ENCODE measurements around the gene CFAP57. TPM values are rescaled to one million over a fixed set of nuclear protein-coding genes. Genes with fewer than 3 reads are reported as not detected.

The CFAP57 gene
- total and polyA plus RNA-seq, 2 of the 4 experiments (the other 2 are of a cell fraction): 0.29 to 0.36 TPM

GRCh38 chr1:43238991-43239469, 66.9 kb downstream of the CFAP57 start:
- Histone ChIP-seq H3K9me3 (ENCODE audit: control insufficient read depth, insufficient read depth, low read length) (no peaks in the 10 kb centered on the region), H3K4me3 (ENCODE audit: insufficient read depth, low read depth, low read length) (no peak overlapping the region), H3K4ac (ENCODE audit: low read depth, low read length) (no peak overlapping the region), H3K18ac (ENCODE audit: low read depth, low read length) (no peak overlapping the region), H2BK5ac (ENCODE audit: low read depth, low read length, poor library complexity, severe bottlenecking) (no peak overlapping the region), H3K23ac (ENCODE audit: low read depth, low read length) (no peak overlapping the region), H4K8ac (ENCODE audit: low read depth in 2 of 2, low read length in 2 of 2) (no peak overlapping the region), H4K20me1 (ENCODE audit: insufficient read depth, low read length) (no peaks in the 10 kb centered on the region), H4K5ac (ENCODE audit: low read depth, low read length) (no peak overlapping the region), H3K79me1 (ENCODE audit: low read depth in 1 of 2, low read length in 2 of 2) (no peaks in the 10 kb centered on the region), H2AFZ (replicated peaks; ENCODE audit: low read length, poor library complexity) (no peak overlapping the region), H2BK15ac (ENCODE audit: low read depth, low read length) (no peak overlapping the region), H3K36me3 (ENCODE audit: control insufficient read depth, insufficient read depth, low read length) (no peaks in the 10 kb centered on the region), H3K4me1 (ENCODE audit: control insufficient read depth, insufficient read depth, low read length) (peaks cover 6% of the 10 kb centered on the region; the same call in 1 of the 2 replicates), H2BK20ac (ENCODE audit: low read depth, low read length) (no peak overlapping the region; the same call in 1 of the 2 replicates), H3K27me3 (ENCODE audit: control insufficient read depth, insufficient read depth, low read length) (no peaks in the 10 kb centered on the region), H4K91ac (ENCODE audit: insufficient read depth, low read depth, low read length) (no peak overlapping the region), H3K27ac (ENCODE audit: insufficient read depth, low read length) (no peak overlapping the region), H3K9me1 (ENCODE audit: insufficient read depth, low read length) (no peaks in the 10 kb centered on the region; the same call in 1 of the 2 replicates), H3K4me2 (ENCODE audit: low read depth, low read length) (no peak overlapping the region), H3K9ac (ENCODE audit: low read depth, low read length) (no peak overlapping the region), H2AK5ac (ENCODE audit: low read depth, low read length) (no peak overlapping the region), H2BK120ac (ENCODE audit: low read depth, low read length) (no peak overlapping the region), H3K56ac (ENCODE audit: extremely low read depth, insufficient read depth, low read length) (no peak overlapping the region), H2AK9ac (replicated peaks; ENCODE audit: low read depth, low read length, poor library complexity) (no peak overlapping the region), H3K14ac (replicated peaks; ENCODE audit: low read depth, low read length) (no peak overlapping the region)
- no CpG with 5 or more reads among the region's 3 CpGs for WGBS, 2 experiments (ENCODE audit: extremely low coverage in 2 of 2, insufficient read length in 1 of 2)
- ATAC-seq (ENCODE audit: low read depth): no peak
- no peak for DNase-seq
- in situ Hi-C loops (cut with MboI; ENCODE audit: low sequenced_read_pairs) (loop anchor here (10.0 kb wide), 1 partner anchor 116 kb away; the partner anchor contains the start of gene CDC20), intact Hi-C loops (cut with micrococcal nuclease) (loop anchor here (1.0 kb wide), 2 partner anchors 119 to 175 kb away; partner anchors contain the start of gene CDC20), dilution Hi-C loops (cut with HindIII; ENCODE audit: low sequenced_read_pairs, unreplicated experiment) (no loop called here)
- CTCF ChIA-PET: no interaction called here
- POLR2A ChIA-PET (ENCODE audit: unreplicated experiment): no interaction called here
- BruUV-seq (replicated peaks): no TSS peak
- no peak for TF ChIP-seq POLR2A (IDR thresholded peaks at IDR 0.05; ENCODE audit: low read depth, low read length)
- no peak for TF ChIP-seq MAZ (IDR thresholded peaks at IDR 0.05; ENCODE audit: borderline replicate concordance, low read depth, low read length)
- TF ChIP-seq RAD21 (IDR thresholded peaks at IDR 0.05; ENCODE audit: low read length): no peak
- TF ChIP-seq RFX5 (IDR thresholded peaks at IDR 0.05; ENCODE audit: low read depth, low read length): no peak
- no peak for TF ChIP-seq CEBPB (IDR thresholded peaks at IDR 0.05; ENCODE audit: low read depth, low read length)
- no peak for TF ChIP-seq CTCF (conservative IDR thresholded peaks at IDR 0.05; ENCODE audit: low read depth, low read length)
- TF ChIP-seq SMC3 (IDR thresholded peaks at IDR 0.05; ENCODE audit: low read depth, low read length): no peak
- TF ChIP-seq RCOR1 (IDR thresholded peaks at IDR 0.05; ENCODE audit: insufficient replicate concordance, low read length): no peak
- TF ChIP-seq USF2 (IDR thresholded peaks at IDR 0.05; ENCODE audit: low read depth, low read length): no peak
- TF ChIP-seq NFE2L2 (IDR thresholded peaks at IDR 0.05; ENCODE audit: low read depth, low read length): no peak
- no peak for TF ChIP-seq MXI1 (IDR thresholded peaks at IDR 0.05; ENCODE audit: borderline replicate concordance, low read depth, low read length)

Data from IMR-90 (cell line).